ENCODE data around the gene OR52M1.
"Not testable (repeated sequence)": the region's sequence is repeated elsewhere in the genome, so short reads cannot be mapped to it uniquely, and the experiment has no call there.

OR52M1 gene

GRCh38 chr11:4544891-4545290, at the start of gene OR52M1:
OR52M1 (plus strand) TSS chr11:4545191; CDS start chr11:4545191, 0 bp downstream.
- no peak for DNase-seq

GRCh38 chr11:4495487-4495886, 49.5 kb upstream of the OR52M1 start:
- DNase-seq: no peak

- no peak for DNase-seq
Measured at GRCh38 chr11:4495986-4496385, 49.0 kb upstream of the OR52M1 start.

- no peak for DNase-seq
Measured at GRCh38 chr11:4496557-4497248, 48.3 kb upstream of the OR52M1 start.

- DNase-seq: no peak
Measured at GRCh38 chr11:4508886-4509285, 36.1 kb upstream of the OR52M1 start.

GRCh38 chr11:4511282-4512245, 33.4 kb upstream of the OR52M1 start:
- DNase-seq: no peak

GRCh38 chr11:4514196-4514595, 30.8 kb upstream of the OR52M1 start:
- DNase-seq: no peak

- no peak for DNase-seq
Measured at GRCh38 chr11:4522339-4522738, 22.7 kb upstream of the OR52M1 start.

GRCh38 chr11:4522752-4523151, 22.2 kb upstream of the OR52M1 start:
- DNase-seq: no peak

GRCh38 chr11:4523666-4524065, 21.3 kb upstream of the OR52M1 start:
- DNase-seq: no peak

GRCh38 chr11:4527926-4528325, 17.1 kb upstream of the OR52M1 start:
- DNase-seq: no peak

GRCh38 chr11:4531686-4532085, 13.3 kb upstream of the OR52M1 start:
- DNase-seq: not testable (repeated sequence)

GRCh38 chr11:4539603-4540219, 5.3 kb upstream of the OR52M1 start:
- peak; percentile 6 for DNase-seq

- no peak for DNase-seq
Measured at GRCh38 chr11:4541071-4541470, 3.9 kb upstream of the OR52M1 start.

GRCh38 chr11:4543561-4543960, 1.4 kb upstream of the OR52M1 start:
- DNase-seq: no peak

- no peak for DNase-seq
Measured at GRCh38 chr11:4546878-4547277, 1.9 kb downstream of the OR52M1 start.

GRCh38 chr11:4547416-4547815, 2.4 kb downstream of the OR52M1 start:
- DNase-seq: no peak

- no peak for DNase-seq
Measured at GRCh38 chr11:4551346-4551979, 6.5 kb downstream of the OR52M1 start.

GRCh38 chr11:4559527-4560440, 14.8 kb downstream of the OR52M1 start:
- no peak for DNase-seq

GRCh38 chr11:4560467-4560866, 15.5 kb downstream of the OR52M1 start:
- no peak for DNase-seq

- no peak for DNase-seq
Measured at GRCh38 chr11:4565371-4565770, 20.4 kb downstream of the OR52M1 start.

- no peak for DNase-seq
Measured at GRCh38 chr11:4569075-4569474, 24.1 kb downstream of the OR52M1 start.

Measured in fibroblast of skin of right biceps (primary cell).